GM19372 (cell line): Measurements from ENCODE around the gene NUDCD2.
"Not testable (repeated sequence)": the region's sequence is repeated elsewhere in the genome, so short reads cannot be mapped to it uniquely, and the experiment has no call there.

Source experiments
- ATAC-seq: cut with Tn5 transposase; IDR thresholded peaks from one replicate; pipeline ENCODE4 v1.9.1; 2021; ENCODE audit warnings: mild to moderate bottlenecking, low read depth, moderate library complexity; ENCODE audit not compliant: unreplicated experiment

The NUDCD2 gene

GRCh38 chr5:163434401-163434866 is 25.5 kb downstream of the NUDCD2 start:
- ATAC-seq = no peak

DNA sequence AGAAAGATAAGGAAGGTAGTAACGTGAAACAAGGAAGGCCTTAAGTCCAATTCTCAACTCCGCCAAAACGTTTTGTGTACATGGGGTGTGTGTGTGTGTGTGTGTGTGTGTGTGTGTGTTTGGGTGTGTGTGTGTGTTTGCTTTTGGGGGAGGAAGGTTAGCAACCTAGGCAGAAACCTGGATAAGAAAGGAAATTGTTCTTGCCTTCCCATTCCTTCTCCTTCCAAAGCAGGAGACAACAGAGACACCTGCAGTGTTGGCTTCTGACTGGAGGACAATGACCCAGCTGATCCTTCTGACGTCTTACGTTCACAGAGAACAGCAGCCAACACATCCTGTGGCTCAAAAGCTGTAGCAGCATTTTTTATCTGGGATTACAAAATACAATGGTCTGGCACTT is 26.6 kb downstream of the NUDCD2 start:
- ATAC-seq = no peak

- ATAC-seq = no peak
Observed at GRCh38 chr5:163432544-163432943, 27.4 kb downstream of the NUDCD2 start.

GRCh38 chr5:163426128-163426527 is 33.8 kb downstream of the NUDCD2 start:
- not testable (repeated sequence) for ATAC-seq

DNA sequence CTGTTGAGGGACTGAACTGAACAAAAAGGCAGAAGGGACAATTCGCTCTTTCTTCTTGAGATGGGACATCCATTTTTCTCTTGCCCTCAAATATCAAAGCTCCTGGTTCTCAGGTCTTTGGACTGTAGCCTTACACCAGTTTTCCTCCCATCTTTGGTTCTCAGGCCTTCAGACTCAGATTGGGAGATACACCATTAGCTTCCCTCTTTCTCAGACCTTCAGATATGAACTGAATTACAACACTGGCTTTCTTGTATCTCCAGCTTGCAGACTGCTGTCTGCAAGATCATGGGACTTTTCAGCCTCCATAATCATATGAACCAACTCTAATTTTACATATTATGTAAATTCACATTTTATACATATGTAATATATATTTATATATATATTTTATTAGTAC is 35.1 kb downstream of the NUDCD2 start:
- ATAC-seq = no peak

DNA sequence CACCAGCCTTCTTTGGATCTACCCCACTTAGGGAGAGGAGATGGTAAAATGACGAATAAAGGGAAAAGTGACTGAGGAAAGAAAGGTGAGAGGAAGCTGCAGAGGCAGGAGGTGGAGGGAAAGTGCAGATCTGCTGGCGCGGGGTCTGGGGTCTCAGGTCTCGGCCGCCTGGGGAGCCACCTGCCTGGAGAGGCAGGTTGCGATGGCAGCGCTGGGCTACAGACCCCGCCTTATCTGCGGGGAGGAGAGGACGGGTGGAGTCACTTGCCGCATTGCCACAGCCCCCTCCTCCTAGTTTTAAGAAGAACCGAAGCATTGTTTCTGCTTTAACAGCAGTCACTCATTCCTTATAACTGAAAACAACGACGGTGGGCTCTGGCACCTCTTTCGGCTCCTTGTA is 44.2 kb downstream of the NUDCD2 start:
- not testable (repeated sequence) for ATAC-seq

GRCh38 chr5:163410505-163410904 is 49.4 kb downstream of the NUDCD2 start:
- ATAC-seq = no peak

- ATAC-seq = no peak
Observed at GRCh38 chr5:163409384-163409783, 50.5 kb downstream of the NUDCD2 start.

DNA sequence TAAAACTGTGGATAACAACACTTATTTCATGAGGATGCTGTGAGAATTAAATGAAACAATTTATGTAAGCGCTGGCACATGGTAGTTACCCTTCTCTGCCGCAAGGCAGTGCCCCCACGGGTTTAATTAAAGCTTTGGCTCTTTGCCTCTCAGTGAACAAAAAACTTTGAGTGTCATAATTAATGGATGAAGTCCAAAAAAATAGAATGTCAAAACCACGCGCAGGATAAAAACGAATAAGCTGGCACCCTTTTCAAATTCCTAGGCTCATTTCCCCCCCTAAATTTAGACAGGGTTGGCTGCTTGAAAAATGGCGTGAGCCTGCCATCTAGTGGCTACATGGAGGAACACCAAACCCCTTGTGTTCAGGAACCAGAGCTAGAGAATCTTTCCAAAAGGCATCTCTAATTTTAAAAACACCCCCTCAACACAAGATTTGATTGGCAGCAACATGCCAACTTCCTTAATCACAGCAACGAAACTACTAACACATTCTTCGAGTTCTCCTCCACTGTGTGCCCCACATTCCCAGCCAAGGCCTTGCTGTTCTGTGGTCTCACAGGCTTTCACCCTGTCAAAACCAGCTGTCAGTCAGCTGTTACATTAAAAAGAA is 51.5 kb downstream of the NUDCD2 start:
- peak; percentile 62 for ATAC-seq

DNA sequence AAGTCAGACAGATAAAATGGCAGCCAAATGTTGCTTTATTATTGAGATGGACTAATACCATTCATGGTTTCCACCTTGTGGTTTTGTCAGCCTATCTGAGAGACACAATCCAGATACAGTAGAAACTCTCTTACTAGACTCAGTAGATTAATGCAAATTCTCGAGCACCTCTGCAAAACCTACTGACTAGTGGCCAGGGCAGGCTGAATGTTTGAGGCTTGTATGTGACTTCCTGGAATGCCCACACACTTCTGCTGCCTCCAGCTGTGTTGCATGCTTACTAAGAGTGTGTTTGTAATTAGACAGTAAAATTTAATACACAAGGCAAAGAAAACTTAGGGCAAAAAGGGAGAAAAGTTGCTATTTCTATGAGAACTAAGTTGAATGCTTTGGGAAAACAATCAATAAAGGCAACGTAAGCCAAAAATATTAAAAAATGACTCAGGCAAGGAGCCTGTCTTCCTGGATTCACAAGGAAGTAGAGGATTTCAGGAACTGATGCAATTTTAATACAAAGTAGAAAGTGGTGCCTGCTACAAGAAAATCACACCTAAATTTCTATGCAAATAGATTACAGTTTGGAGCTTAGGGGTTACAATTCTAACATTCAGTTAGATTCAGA is 52.8 kb downstream of the NUDCD2 start:
- peak; percentile 78 for ATAC-seq

DNA sequence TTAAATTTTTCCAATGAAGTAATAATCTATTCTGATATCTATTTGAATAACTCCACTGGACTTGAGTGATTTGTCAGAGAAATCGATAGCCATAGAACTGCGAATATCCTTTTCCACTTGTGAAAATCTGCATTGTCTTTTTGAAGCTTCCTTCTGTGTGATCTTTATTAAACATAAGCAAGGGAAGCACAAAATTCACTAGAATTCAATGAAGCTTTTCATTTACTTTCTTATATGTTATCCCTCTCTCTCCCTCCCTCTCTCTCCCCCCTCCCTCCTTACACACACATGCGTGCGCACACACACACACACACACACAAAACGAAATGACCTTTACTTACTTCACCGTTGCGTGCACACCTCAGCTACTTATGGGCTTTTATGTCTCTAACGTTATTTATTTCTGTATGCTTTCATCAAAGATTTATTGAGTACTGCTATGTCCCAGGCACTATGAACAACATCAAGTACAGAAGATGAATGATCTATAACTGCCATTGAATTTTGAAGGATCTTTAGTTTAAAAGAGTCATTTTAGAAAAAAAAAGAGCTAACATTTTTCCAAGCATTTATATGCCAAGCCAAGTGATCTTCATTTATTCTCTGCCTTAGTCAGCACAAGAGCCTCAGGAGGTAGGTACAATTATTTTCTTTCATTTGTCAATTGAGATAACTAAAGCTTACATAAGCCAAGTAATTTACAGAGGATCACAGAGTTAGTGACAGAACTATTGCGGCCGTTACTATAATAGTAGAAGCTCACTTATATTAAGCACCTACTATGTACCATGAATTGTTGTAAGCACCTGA is 55.3 kb downstream of the NUDCD2 start:
- no peak for ATAC-seq

- ATAC-seq = no peak
Observed at GRCh38 chr5:163402007-163402406, 57.9 kb downstream of the NUDCD2 start.

GRCh38 chr5:163401271-163401670 is 58.6 kb downstream of the NUDCD2 start:
- no peak for ATAC-seq

- no peak for ATAC-seq
Observed at GRCh38 chr5:163399923-163400322, 60.0 kb downstream of the NUDCD2 start.

DNA sequence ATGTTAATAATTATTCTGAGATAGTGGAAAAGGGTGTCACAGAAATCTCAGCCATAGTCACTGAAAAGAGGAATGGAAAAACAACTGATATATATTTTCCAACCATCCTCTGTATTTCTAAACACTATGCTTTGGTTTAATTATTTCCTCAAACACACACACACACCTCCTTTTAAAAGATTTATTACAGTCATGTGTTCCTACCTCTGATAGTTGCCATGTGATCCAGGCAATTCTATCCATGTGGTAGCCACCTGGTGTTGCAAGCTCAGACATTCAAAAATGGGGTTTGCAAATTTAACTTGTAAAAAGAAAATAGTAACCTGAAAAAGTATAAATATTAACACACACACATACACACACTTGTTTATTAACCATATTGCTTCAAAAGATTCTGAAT is 62.5 kb downstream of the NUDCD2 start:
- ATAC-seq = no peak

GRCh38 chr5:163396818-163397340 is 63.0 kb downstream of the NUDCD2 start:
- not testable (repeated sequence) for ATAC-seq
